Cardiac muscle cell (in vitro differentiated cells and primary cell): ENCODE results near the gene ACOX2. TPM values are rescaled to one million over a fixed set of nuclear protein-coding genes. Genes with fewer than 3 reads are reported as not detected.

Experiments
- DNase-seq, 2 donors: peaks; one replicate each; pipeline versions ENCODE4 v3.0.0 to v3.0.0-alpha.2; 2010 to 2017; ENCODE audit warnings: low read depth in 1 of 2, low spot score in 1 of 2
- H3K27ac ChIP-seq: fragments of 200-600 bp; sonication (generic); 2 replicates; pipeline ENCODE4 v1.5.1; 2016
- H3K27me3 ChIP-seq: fragments of 200-600 bp; sonication (generic); 2 replicates; pipeline ENCODE4 v1.6.0; 2016; ENCODE audit warnings: control low read depth
- H3K36me3 ChIP-seq: fragments of 200-600 bp; sonication (generic); 2 replicates; pipeline ENCODE4 v1.5.1; 2016; ENCODE audit warnings: control low read depth
- H3K4me1 ChIP-seq: fragments of 200-600 bp; sonication (generic); 2 replicates; pipeline ENCODE4 v1.8.1; 2017; ENCODE audit warnings: low read depth, mild to moderate bottlenecking, mixed run types
- H3K4me3 ChIP-seq: fragments of 200-600 bp; sonication (generic); 2 replicates; pipeline ENCODE4 v1.5.1; 2016; ENCODE audit warnings: mild to moderate bottlenecking
- H3K9me3 ChIP-seq: fragments of 200-600 bp; sonication (generic); 2 replicates; pipeline ENCODE4 v1.5.1; 2017; ENCODE audit warnings: low read depth, mild to moderate bottlenecking, control low read depth
- polyA plus RNA-seq: library from polyadenylated mRNA; unstranded; fragments of >200 nt; fragmentation: Nextera tagmentation; extraction: Ambion mirVana; gene quantifications from 2 replicates; pipeline ENCODE4 v1.2.1, GENCODE V29; 2016
- total RNA-seq: library from RNA; depleted of rRNA; stranded (reverse); fragments of >200 nt; gene quantifications from 2 replicates; pipeline ENCODE4 v1.2.3, GENCODE V29; 2016
- TF ChIP-seq, protein P1 (sequence below): IDR thresholded peaks from 2 replicates; pipeline ENCODE4 v1.5.1; 2012; ENCODE audit warnings: low read depth, mild to moderate bottlenecking, low read length

Gene ACOX2
- total and polyA plus RNA-seq, 2 experiments from 2014 or later = 18.9 to 42.5 TPM

DNA sequence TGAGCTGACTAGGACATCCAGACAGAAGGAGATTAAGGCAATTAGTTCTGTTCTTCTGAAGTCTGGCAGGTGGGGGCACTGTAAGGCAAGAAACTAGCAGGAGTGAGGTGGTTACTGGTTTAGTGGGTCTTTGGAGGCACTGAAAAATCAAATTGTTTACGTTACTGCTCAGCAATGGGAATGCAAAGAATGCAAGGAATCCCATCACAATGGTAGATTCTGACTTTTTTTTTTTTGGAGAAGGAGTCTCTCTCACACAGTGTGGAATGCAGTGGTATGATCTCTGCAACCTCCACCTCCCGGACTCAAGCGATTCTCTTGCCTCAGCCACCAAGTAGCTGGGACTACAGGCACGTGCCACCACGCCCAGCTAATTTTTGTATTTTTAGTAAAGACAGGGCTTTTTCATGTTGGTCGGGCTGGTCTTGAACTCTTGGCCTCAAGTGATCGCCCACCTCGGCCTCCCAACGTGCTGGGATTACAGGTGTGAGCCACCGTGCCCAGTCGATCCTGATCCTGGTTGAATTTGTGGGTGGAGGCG, 23.9 kb upstream of the ACOX2 start:
- Histone ChIP-seq H3K27me3 (no peaks in the 10 kb centered on the region), H3K27ac (no peak overlapping the region)
- peak; percentile 37 to 96 for DNase-seq

DNA sequence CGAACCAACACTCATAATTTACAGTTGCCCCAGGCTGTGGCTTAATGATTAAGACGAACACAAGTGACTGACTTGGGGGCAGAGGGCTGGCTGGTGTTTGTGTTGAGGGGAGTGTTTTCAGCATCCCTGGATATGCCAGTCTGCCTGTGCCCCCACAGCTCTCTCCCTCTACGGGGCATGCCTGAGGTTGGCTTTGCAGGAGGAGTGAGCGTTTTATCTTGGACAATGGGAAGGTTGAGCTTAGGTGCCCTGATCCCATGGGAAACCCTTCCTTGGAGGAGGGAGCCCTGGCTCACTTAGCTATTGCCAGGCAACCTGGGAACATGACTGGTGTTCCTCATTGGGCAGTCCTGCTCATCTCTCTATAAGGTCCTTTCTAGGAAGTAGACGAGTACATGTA, 22.6 kb upstream of the ACOX2 start:
- H3K27me3 ChIP-seq = no peaks in the 10 kb centered on the region
- no peak overlapping the region for H3K27ac ChIP-seq
- H3K9me3 ChIP-seq = no peaks in the 10 kb centered on the region
- TF ChIP-seq, protein P1, sequence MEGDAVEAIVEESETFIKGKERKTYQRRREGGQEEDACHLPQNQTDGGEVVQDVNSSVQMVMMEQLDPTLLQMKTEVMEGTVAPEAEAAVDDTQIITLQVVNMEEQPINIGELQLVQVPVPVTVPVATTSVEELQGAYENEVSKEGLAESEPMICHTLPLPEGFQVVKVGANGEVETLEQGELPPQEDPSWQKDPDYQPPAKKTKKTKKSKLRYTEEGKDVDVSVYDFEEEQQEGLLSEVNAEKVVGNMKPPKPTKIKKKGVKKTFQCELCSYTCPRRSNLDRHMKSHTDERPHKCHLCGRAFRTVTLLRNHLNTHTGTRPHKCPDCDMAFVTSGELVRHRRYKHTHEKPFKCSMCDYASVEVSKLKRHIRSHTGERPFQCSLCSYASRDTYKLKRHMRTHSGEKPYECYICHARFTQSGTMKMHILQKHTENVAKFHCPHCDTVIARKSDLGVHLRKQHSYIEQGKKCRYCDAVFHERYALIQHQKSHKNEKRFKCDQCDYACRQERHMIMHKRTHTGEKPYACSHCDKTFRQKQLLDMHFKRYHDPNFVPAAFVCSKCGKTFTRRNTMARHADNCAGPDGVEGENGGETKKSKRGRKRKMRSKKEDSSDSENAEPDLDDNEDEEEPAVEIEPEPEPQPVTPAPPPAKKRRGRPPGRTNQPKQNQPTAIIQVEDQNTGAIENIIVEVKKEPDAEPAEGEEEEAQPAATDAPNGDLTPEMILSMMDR = no peak
- no peaks in the 10 kb centered on the region for H3K4me1 ChIP-seq
- H3K36me3 ChIP-seq = no peaks in the 10 kb centered on the region
- DNase-seq = no peak
- no peak overlapping the region for H3K4me3 ChIP-seq

More for the DNA sequence above, 23.9 kb upstream of the ACOX2 start:
- TF ChIP-seq, protein P1 = peak; percentile 59
- H3K36me3 ChIP-seq = no peaks in the 10 kb centered on the region
- H3K4me1 ChIP-seq = no peaks in the 10 kb centered on the region
- H3K9me3 ChIP-seq = no peaks in the 10 kb centered on the region
- H3K4me3 ChIP-seq = no peak overlapping the region

- no peaks in the 10 kb centered on the region for H3K9me3 ChIP-seq
- no peaks in the 10 kb centered on the region for H3K4me1 ChIP-seq
- no peak overlapping the region for H3K4me3 ChIP-seq
- H3K36me3 ChIP-seq = no peaks in the 10 kb centered on the region
- no peak overlapping the region for H3K27ac ChIP-seq
- no peak for DNase-seq
- H3K27me3 ChIP-seq = no peaks in the 10 kb centered on the region
- TF ChIP-seq, protein P1 = no peak
Observed at GRCh38 chr3:58557491-58557890, 20.5 kb upstream of the ACOX2 start.

- Histone ChIP-seq H3K4me3 (no peak overlapping the region), H3K27ac (no peak overlapping the region), H3K9me3 (no peaks in the 10 kb centered on the region), H3K4me1 (no peaks in the 10 kb centered on the region), H3K36me3 (no peaks in the 10 kb centered on the region), H3K27me3 (no peaks in the 10 kb centered on the region)
- no peak for DNase-seq
- TF ChIP-seq, protein P1 = no peak
Observed at GRCh38 chr3:58556761-58557221, 19.8 kb upstream of the ACOX2 start.

- no peak for DNase-seq
- H3K4me3 ChIP-seq = no peak overlapping the region
- no peaks in the 10 kb centered on the region for H3K36me3 ChIP-seq
- no peaks in the 10 kb centered on the region for H3K27me3 ChIP-seq
- H3K9me3 ChIP-seq = no peaks in the 10 kb centered on the region
- H3K4me1 ChIP-seq = no peaks in the 10 kb centered on the region
- no peak overlapping the region for H3K27ac ChIP-seq
- TF ChIP-seq, protein P1 = no peak
Observed at GRCh38 chr3:58556001-58556400, 19.0 kb upstream of the ACOX2 start.
